GM12801 (cell line): ENCODE measurements around the gene DNAJC7.

Experiments
- TF ChIP-seq, protein P1 (sequence below): IDR thresholded peaks from one replicate; pipeline ENCODE4 v1.5.1; 2011; ENCODE audit warnings: control low read depth; ENCODE audit not compliant: insufficient read length; ENCODE audit errors: extremely low read depth

DNAJC7 gene

GRCh38 chr17:41937970-41938954 is 79.0 kb downstream of the DNAJC7 start:
- TF ChIP-seq, protein P1, sequence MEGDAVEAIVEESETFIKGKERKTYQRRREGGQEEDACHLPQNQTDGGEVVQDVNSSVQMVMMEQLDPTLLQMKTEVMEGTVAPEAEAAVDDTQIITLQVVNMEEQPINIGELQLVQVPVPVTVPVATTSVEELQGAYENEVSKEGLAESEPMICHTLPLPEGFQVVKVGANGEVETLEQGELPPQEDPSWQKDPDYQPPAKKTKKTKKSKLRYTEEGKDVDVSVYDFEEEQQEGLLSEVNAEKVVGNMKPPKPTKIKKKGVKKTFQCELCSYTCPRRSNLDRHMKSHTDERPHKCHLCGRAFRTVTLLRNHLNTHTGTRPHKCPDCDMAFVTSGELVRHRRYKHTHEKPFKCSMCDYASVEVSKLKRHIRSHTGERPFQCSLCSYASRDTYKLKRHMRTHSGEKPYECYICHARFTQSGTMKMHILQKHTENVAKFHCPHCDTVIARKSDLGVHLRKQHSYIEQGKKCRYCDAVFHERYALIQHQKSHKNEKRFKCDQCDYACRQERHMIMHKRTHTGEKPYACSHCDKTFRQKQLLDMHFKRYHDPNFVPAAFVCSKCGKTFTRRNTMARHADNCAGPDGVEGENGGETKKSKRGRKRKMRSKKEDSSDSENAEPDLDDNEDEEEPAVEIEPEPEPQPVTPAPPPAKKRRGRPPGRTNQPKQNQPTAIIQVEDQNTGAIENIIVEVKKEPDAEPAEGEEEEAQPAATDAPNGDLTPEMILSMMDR: no peak

DNA sequence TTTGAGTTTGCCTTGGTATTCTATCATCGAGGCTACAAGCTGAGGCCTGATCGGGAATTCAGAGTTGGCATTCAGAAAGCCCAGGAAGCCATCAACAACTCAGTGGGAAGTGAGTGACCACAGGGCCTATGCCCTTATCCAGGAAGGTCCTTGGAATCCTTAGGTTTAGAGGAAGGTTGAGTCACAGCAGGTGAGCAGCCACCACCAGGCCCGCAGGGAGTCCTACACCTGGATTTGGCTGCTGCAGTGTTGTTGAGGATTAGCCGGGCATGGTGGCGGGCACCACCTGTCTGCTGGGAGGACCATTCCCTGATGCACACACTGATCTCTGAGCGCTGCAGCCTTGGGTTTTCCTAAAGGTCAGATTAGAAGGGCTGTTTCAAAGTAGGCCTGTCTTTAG is 81.6 kb downstream of the DNAJC7 start:
- TF ChIP-seq, protein P1: no peak

GRCh38 chr17:41932816-41933389 is 84.3 kb downstream of the DNAJC7 start:
- TF ChIP-seq, protein P1: no peak

DNA sequence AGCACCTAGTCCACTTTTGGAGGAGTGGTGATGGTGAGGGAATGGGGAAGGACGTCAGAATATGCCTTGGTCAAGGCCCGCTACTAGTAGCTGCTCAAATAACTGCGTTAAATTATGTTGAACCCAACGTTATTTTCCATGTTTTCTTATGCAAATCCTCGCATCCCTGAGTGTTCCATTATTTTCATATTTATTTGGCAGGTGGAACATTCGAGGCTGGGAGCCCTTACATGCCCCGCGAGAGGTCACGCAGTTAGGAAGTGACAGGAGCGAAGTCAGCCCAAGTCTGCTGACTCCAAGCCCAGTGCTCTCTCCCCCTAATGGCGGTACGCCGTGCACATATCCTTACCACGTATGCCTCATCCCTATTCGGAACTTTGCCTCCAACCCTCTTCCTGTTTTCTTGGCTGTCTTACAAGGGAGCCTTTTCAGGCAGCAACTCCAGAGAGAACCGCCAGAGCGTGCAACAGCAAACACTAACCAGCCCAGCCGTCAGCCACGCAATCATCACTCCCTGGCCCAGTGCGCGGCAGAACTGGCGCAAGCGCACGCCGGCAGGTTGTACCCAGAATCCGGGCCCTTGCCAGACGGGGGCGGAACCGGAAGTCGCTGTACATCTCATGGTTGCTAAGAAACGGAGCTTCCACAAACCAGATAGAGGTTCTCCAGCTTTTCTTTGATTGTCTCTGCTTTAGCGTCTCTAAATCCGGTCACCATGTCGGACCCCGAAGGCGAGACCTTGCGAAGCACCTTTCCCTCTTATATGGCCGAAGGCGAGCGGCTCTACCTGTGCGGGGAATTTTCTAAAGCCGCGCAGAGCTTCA is 87.0 kb downstream of the DNAJC7 start, which contains the start of gene ODAD4:
ODAD4 (plus strand) TSS at position 609 of the 824 bp plus-strand sequence; CDS start at position 716, 107 bp downstream.
- TF ChIP-seq, protein P1: no peak

DNA sequence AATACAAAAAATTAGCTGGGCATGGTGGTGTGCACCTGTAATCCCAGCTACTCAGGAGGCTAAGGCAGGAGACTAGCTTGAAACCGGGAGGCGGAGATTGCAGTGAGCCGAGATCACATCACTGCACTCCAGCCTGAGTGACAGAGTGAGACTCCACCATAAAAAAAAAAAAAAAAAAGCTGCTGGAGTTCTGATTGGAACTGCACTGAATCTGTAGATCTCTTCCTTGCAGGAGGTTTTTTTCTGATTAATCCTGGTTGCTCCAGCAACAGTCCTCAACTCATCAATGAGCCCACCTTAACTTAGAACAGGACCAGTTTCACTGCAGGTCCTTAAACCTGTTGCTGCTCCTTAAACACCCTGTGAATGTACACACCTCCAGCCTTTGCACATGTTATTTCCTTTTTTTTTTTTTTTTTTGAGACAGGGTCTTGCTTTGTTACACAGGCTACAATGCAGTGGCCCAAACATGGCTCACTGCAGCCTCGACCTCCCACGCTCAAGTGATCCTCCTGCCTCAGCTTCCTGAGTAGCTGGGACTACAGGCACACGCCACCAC is 88.5 kb downstream of the DNAJC7 start:
- TF ChIP-seq, protein P1: no peak
